Hepatic stellate cell (primary cell): Measurements from ENCODE around the gene BZW2.
"Not testable (repeated sequence)": the region's sequence is repeated elsewhere in the genome, so short reads cannot be mapped to it uniquely, and the experiment has no call there.

Source experiments
- DNase-seq: peaks from one replicate; pipeline ENCODE4 v3.0.0; 2011; ENCODE audit warnings: low spot score

The BZW2 gene

GRCh38 chr7:16670731-16671344, 24.9 kb downstream of the BZW2 start:
- DNase-seq, result no peak

GRCh38 chr7:16671811-16672210, 25.8 kb downstream of the BZW2 start:
- no peak for DNase-seq

GRCh38 chr7:16675277-16675676, 29.3 kb downstream of the BZW2 start:
- no peak for DNase-seq

GRCh38 chr7:16677978-16678494, 32.1 kb downstream of the BZW2 start:
- no peak for DNase-seq

GRCh38 chr7:16678645-16679566, 32.9 kb downstream of the BZW2 start:
- not testable (repeated sequence) for DNase-seq

- DNase-seq, result no peak
Observed at GRCh38 chr7:16684935-16685334, 39.0 kb downstream of the BZW2 start.

GRCh38 chr7:16685535-16685934, 39.6 kb downstream of the BZW2 start:
- DNase-seq, result no peak

GRCh38 chr7:16688249-16688648, 42.3 kb downstream of the BZW2 start:
- DNase-seq, result no peak

- DNase-seq, result no peak
Observed at GRCh38 chr7:16691241-16691640, 45.3 kb downstream of the BZW2 start.

GRCh38 chr7:16693601-16694318, 47.8 kb downstream of the BZW2 start:
- no peak for DNase-seq

GRCh38 chr7:16694806-16695205, 48.8 kb downstream of the BZW2 start:
- DNase-seq, result no peak

GRCh38 chr7:16695621-16696237, 49.7 kb downstream of the BZW2 start:
- DNase-seq, result peak; percentile 28

- peak; percentile 14 for DNase-seq
Observed at GRCh38 chr7:16697507-16698199, 51.7 kb downstream of the BZW2 start.

GRCh38 chr7:16698200-16698905, 52.4 kb downstream of the BZW2 start:
- peak; percentile 19 for DNase-seq

- DNase-seq, result no peak
Observed at GRCh38 chr7:16702441-16702840, 56.5 kb downstream of the BZW2 start.

GRCh38 chr7:16708511-16708910, 62.5 kb downstream of the BZW2 start:
- DNase-seq, result no peak

GRCh38 chr7:16708980-16709379, 63.0 kb downstream of the BZW2 start:
- DNase-seq, result peak; percentile 59

- no peak for DNase-seq
Observed at GRCh38 chr7:16710651-16711050, 64.7 kb downstream of the BZW2 start.

- DNase-seq, result no peak
Observed at GRCh38 chr7:16711730-16712129, 65.7 kb downstream of the BZW2 start.

- DNase-seq, result no peak
Observed at GRCh38 chr7:16712916-16713315, 66.9 kb downstream of the BZW2 start.

GRCh38 chr7:16715928-16716327, 69.9 kb downstream of the BZW2 start:
- DNase-seq, result no peak
